ENCODE data around the gene YTHDF1.

Gene YTHDF1

DNA sequence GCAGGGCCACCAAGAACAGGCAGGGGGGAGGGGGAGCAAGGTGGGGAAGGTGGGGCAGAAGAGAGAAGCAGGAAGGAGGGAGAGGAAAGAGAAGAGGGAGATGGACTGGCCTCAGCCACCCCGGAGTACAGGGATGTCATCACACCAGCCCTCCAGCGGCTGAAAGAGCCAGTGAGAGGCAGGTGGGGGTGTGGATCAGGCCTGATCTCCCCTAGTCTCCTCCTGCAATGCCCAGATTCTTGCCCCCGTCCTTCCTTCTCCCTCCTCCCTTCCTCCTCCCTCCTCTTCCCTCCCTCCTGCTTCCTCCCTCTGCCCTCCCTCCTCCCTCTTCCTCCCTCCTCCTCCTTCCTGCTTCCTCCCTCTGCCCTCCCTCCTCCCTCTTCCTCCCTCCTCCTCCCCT lies 61.5 kb downstream of the YTHDF1 start:
- TF ChIP-seq EZH2phosphoT487 (IDR thresholded peaks at IDR 0.05; ENCODE audit: low read depth): no peak
- TF ChIP-seq, protein P1, sequence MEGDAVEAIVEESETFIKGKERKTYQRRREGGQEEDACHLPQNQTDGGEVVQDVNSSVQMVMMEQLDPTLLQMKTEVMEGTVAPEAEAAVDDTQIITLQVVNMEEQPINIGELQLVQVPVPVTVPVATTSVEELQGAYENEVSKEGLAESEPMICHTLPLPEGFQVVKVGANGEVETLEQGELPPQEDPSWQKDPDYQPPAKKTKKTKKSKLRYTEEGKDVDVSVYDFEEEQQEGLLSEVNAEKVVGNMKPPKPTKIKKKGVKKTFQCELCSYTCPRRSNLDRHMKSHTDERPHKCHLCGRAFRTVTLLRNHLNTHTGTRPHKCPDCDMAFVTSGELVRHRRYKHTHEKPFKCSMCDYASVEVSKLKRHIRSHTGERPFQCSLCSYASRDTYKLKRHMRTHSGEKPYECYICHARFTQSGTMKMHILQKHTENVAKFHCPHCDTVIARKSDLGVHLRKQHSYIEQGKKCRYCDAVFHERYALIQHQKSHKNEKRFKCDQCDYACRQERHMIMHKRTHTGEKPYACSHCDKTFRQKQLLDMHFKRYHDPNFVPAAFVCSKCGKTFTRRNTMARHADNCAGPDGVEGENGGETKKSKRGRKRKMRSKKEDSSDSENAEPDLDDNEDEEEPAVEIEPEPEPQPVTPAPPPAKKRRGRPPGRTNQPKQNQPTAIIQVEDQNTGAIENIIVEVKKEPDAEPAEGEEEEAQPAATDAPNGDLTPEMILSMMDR (IDR thresholded peaks at IDR 0.05; ENCODE audit: low read depth, low read length): no peak
- no peaks in the 10 kb centered on the region for H3K79me2 ChIP-seq (ENCODE audit: low read length)
- H3K9me3 ChIP-seq (ENCODE audit: insufficient read depth, low read length): no peaks in the 10 kb centered on the region
- H2AFZ ChIP-seq (ENCODE audit: low read depth, low read length): no peak overlapping the region
- H3K4me3 ChIP-seq (ENCODE audit: low read length): no peak overlapping the region
- peaks cover 25% of the 10 kb centered on the region; the same call in 1 of the 2 replicates for H3K27me3 ChIP-seq (ENCODE audit: low read depth, low read length)
- no peak overlapping the region for H3K9ac ChIP-seq (ENCODE audit: low read length)
- H3K4me1 ChIP-seq (ENCODE audit: low read length): no peaks in the 10 kb centered on the region
- H4K20me1 ChIP-seq (ENCODE audit: insufficient read depth, low read length): no peaks in the 10 kb centered on the region
- H3K27ac ChIP-seq (ENCODE audit: low read length): no peak overlapping the region
- no peak overlapping the region for H3K4me2 ChIP-seq (ENCODE audit: low read length)
- H3K36me3 ChIP-seq (replicated peaks; ENCODE audit: low read depth, low read length): no peaks in the 10 kb centered on the region

DNA sequence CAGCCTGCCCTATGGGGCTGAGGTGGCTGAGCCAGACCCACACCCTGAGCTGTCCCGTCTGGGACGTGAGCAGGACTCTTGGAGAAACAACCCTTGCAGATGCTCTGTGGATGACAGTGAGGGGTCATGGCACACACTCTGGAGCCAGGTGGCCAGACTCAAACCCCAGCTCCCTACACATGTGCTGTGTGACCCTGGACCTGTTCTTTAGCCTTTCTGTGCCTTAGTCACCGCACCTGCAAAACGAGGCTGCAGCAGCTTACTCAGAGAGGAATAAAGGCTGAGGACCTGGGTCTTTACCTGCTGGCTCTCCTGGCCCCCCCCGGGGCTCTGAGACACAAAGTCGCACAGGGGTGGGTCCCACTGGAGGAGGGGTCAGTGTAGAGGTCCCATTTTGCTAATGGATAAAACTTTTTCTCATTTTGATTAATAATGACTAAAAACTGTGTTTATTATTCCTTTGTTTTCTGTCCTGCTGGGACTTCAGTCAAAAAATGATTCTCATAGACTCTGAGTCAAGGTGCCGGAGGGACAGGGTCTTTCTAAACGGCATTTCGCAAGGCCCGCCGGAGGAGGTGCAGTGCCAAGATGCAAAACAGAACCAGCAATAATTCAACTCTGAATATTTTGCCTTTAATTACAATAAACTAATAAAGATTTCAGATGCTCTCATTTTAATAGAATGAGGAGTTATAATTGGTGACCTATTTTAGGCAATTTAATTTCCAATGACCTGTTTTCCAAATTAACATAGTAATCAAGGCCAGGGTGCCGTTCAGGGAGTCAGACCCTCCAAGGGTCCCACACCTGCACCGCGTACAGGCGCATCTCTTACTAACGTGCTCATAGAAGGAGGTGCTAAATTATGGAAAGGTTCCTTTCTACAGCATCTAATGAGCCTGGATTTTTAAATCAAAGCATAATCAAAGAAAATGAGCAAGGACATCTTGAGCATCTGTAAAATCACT lies 62.4 kb downstream of the YTHDF1 start:
- no peaks in the 10 kb centered on the region for H3K9me3 ChIP-seq (ENCODE audit: insufficient read depth, low read length)
- H3K4me2 ChIP-seq (ENCODE audit: low read length): no peak overlapping the region
- no peaks in the 10 kb centered on the region for H3K4me1 ChIP-seq (ENCODE audit: low read length)
- no peaks in the 10 kb centered on the region for H3K36me3 ChIP-seq (replicated peaks; ENCODE audit: low read depth, low read length)
- H3K9ac ChIP-seq (ENCODE audit: low read length): no peak overlapping the region
- H4K20me1 ChIP-seq (ENCODE audit: insufficient read depth, low read length): no peaks in the 10 kb centered on the region
- no peak overlapping the region for H3K27ac ChIP-seq (ENCODE audit: low read length)
- TF ChIP-seq, protein P1 (IDR thresholded peaks at IDR 0.05; ENCODE audit: low read depth, low read length): no peak
- TF ChIP-seq EZH2phosphoT487 (IDR thresholded peaks at IDR 0.05; ENCODE audit: low read depth): no peak
- H2AFZ ChIP-seq (ENCODE audit: low read depth, low read length): no peak overlapping the region
- H3K4me3 ChIP-seq (ENCODE audit: low read length): no peak overlapping the region
- no peaks in the 10 kb centered on the region for H3K79me2 ChIP-seq (ENCODE audit: low read length)
- peaks cover 25% of the 10 kb centered on the region; the same call in 1 of the 2 replicates for H3K27me3 ChIP-seq (ENCODE audit: low read depth, low read length)

DNA sequence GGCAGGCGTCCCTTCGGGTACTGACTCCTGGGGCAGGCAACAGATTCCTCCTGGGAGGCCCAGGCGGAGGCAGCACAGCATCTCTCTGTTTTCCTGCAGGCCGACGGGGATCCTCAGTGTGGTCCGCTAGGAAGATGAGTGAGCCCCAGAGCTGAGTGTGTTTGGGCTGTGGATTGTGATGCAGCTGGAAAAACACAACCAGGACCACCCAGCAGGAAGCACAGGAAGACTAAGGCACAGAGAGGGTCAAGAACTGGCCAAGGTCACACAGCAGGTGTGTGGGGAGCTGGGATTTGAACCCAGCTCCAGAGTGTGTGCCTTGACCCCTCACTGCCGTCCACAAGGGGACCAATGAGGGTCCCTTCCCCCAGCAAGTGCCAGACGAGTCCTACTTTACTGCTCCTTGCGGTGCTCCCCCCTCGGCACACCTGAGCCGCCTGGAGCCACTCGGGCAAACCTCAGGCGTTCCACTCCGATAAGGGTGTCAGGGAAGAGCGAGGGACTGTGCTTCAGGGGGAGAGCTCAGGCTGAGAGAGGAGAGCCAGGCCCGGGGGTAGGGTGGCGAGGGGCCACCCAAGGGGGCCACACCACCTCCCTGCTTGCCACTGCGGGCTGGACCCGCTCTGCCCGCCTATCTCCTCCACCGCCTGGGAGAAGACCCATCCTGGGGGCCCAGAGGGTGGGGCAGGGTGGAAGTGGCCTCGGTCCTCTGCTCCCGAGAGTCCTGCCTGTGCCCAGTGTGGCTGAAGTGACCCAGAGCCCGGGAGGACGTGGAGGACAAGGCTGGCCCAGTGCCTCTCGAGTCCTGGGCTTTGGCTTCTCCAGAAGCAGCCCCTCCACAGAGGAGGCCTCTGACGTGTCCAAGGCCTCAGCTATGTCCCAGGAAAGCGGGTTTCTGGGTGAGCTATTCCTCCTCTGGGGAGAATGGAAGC lies 63.3 kb downstream of the YTHDF1 start:
- Histone ChIP-seq H3K4me2 (ENCODE audit: low read length) (no peak overlapping the region), H3K9ac (ENCODE audit: low read length) (no peak overlapping the region), H3K4me3 (ENCODE audit: low read length) (no peak overlapping the region), H3K27me3 (ENCODE audit: low read depth, low read length) (peaks cover 31% of the 10 kb centered on the region; the same call in 1 of the 2 replicates), H3K4me1 (ENCODE audit: low read length) (no peaks in the 10 kb centered on the region), H3K79me2 (ENCODE audit: low read length) (no peaks in the 10 kb centered on the region), H4K20me1 (ENCODE audit: insufficient read depth, low read length) (no peaks in the 10 kb centered on the region), H2AFZ (ENCODE audit: low read depth, low read length) (no peak overlapping the region), H3K9me3 (ENCODE audit: insufficient read depth, low read length) (peaks cover 7% of the 10 kb centered on the region; the same call in 1 of the 2 replicates), H3K36me3 (replicated peaks; ENCODE audit: low read depth, low read length) (no peaks in the 10 kb centered on the region), H3K27ac (ENCODE audit: low read length) (no peak overlapping the region)
- TF ChIP-seq, protein P1 (IDR thresholded peaks at IDR 0.05; ENCODE audit: low read depth, low read length): no peak
- no peak for TF ChIP-seq EZH2phosphoT487 (IDR thresholded peaks at IDR 0.05; ENCODE audit: low read depth)

All from OCI-LY3 (cell line).